Putamen (tissue), 1 donor: ENCODE results near the gene CAB39.

Experiments used
- DNase-seq: peaks from one replicate; pipeline ENCODE4 v3.0.0-alpha.2; 2016; ENCODE audit warnings: low spot score

The CAB39 gene

DNA sequence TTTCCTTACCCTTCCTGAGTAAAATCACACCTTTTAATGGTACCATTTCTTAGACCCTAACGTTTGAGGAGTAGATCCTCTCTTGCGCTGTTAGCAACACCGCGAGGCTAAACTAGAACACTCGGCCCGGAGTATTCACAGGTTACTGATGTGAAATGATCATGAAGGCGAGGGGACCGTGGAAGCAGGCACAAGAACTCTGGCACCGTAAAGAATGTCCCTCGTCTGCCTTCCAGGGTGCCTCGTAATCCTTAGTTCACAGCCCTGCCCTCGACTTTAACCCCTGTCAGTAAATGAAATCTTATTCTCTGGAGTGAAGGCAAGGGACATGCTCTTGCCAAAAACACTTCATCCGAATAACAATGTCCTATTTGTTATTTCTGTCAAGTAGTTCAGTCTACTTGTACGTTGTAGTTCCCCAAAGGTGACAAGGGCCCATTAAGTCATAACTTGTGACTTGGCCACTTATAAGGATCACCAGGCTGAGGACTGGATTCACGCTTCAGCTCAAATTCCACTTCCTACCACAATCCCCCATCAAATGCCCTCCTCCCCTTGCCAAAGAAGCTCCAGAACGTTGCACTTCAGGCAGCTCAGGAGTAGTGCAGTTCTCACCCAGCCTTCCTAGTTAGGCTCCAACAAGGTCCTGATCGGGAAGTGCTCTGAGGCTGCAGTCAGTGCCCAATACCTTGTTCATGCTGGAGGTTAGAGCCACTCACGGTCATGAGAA is 108.8 kb downstream of the CAB39 start:
- DNase-seq, result no peak

DNA sequence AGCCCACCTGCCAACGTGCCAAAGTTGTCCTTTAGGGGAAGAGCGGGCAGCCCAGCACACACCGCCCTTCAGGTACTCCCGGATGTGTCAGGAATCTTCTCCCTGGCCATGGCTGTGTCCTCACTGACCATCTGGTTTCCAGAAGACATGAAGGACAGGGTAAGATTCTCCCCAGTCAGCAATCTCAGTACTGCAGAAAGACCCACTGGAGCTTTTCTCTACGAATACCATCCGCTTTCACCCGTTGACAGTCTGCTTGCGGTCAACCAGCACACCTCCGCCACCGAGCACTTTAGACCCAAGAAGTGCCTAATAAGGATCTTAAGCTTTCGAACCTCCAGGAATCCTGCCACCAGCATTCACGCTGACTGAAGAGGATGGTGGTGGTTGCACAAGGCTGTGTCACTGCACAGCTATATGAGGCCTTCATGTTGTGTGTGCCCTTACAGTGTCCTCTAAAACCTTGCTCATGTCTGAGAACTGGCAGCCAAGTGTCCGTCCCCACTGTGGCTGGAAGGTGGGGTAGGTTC is 109.4 kb downstream of the CAB39 start:
- DNase-seq, result no peak

DNA sequence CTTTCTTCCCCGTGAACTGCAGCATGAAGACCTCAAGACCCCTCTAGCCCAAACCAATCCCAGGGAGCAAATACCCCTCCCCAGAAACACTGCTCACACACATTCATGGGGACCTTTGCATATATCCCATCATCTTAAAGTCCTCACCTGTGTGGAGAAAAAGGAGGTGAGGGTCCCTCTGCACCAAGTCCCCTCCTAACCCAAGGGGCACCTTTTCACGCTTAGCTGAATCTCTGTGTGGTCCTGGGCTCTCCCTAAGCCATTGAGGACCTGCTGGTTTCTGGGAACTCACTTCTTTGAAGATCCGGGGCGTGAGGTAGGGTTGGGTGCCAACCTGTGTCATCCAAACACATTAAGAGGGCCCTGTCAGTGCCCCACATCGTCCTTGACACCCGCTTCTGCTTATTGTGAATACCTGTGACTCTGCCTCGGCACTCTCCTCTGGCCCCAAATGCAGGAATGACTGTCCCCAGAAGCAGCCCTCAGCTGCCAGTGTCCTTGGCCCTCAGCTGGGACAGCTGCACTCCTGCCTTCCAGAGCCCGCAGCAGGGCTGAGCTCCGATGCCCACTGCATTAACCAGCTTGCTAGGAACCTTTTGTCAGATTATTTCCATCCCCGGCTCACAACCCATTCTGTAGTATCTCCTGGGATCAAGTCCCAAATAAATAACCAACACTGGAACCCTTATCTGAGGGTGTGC is 110.8 kb downstream of the CAB39 start:
- no peak for DNase-seq

DNA sequence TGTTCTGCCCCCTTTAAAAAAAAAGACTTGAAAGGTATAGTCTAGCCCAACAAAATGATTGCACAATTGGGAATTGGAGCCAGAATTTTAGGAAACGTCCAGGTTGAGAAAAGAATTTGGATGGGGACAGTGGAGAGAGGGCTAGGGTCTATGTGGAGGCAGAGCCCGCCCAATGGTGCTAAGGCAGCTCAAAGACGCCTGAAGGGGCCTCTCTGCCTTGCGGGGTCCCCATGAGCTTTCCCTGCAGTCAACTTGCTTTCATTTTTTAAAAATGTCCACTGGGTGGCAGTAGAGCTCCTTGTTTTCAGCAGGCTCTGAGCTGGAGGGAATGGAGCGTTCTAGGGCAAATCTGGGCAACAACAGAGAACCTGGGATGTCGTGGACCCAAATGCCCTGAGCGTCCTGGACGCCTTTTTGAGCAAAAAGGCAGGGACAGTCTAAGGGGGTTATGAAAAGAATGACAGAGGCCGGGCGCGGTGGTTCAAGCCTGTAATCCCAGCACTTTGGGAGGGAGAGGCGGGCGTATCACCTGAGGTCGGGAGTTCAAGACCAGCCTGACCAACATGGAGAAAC is 111.8 kb downstream of the CAB39 start:
- peak; percentile 74 for DNase-seq

DNA sequence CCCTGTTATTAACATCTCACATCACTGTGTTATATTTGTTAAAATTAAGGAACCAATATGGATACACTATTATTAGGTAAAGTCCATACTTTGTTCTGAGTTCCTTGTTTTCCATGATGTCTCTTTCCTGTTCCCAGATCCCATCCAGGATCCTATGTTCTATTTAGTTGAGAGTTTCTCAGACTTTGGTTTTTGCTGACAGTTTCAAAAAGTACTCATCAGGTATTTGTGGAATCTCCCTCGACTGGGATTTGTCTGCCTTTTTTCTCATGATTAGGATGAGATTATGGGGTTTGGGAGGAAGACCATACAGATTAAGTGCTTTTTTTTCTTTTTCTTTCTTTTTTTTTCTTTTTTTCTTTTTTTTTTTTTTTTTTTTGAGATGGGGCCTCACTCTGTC is 112.7 kb downstream of the CAB39 start:
- no peak for DNase-seq

DNA sequence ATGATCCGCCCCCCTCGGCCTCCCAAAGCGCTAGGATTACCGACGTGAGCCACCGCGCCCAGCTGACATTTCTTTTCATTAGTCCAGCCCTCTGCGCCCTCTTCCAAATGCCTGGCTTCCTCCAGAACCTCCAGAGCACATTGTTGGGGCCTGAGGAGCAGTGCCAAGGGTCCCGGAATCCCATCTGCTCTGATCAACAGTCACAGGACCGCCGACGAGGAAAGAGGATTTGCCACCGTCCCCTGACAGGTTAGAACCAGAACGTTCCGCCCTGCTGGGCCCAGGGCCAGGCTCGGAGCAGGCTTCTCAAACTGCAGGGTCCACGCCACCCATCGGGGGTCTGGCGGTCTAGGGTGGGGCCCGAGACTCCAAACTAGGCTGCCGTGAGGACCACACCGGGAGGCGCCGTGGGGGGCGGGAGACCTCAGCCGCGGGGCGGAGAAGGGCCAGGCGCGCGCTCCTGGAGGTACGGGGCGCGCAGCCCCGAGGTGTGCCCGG is 115.2 kb downstream of the CAB39 start:
- DNase-seq, result no peak

DNA sequence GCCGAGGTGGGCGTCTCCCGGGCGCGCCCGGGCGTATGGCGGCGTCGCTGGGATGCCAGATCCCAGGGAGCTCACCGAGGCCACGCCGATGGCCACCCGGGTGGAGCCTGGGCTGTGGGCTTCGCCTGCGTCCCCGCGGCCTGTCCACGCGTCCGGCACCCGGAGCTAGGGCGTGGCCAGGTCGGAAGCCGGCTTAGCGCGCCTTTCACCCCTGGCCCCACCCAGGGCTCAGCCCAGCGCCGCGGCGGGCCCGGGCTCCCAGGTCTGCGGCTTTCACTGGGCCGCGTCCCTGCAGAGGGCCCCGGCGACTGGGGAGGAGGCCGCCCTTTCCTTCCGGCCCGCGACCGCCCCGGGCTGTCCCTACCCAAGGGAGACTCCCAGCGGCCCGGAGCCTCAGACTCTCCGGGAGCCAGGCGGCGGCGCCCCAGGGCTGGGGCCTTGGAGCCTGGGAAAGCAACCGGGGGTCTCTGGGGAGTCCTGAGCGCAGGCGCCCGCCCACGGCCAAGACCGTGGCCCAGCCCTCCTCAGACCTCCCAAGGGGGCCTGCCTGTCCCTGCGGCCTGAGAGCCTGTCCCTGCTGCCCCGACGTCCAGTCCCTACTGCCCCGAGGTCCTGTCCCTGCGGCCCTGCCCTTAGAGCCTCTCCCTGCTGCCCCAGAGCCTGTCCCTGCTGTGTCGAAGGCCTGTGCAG is 115.8 kb downstream of the CAB39 start:
- no peak for DNase-seq

DNA sequence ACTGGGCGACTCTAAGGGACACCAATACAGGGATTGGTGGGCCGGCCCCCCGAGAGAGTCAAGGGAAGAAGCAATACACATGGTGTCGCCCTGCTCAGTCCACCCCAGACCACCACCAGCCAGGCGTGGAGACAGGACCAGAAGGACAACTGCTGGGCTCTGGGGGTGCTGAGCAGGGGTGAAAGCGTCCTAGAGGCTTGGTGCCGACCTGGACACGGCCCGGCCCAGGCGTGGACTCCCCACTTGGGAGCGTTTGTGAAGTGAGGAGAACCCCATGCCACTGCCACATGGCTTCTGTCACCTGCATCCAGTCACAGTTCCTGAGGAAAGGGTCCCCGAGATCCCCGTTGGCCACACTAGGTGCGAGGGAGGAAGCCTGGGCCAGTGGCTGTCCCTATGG is 116.7 kb downstream of the CAB39 start:
- DNase-seq, result no peak

DNA sequence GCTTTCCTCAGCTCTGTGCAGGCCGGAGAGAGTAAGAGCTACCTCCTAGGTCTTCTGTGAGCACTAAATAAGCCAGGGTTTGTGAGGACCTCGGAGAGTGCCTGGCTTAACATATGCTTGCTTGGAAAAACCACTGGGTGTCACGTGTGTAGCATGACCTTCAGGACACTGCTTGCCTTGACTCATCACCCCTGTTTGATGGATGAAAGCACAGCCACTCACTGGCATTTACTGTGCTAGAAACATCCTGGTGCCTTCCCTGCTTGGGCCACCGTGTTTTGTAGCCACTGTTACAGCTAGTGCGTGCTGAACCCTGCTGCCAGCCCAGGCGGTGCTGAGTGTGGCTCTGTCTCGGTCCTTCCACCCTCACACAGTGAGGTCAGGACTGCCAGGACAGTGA is 117.3 kb downstream of the CAB39 start:
- DNase-seq, result no peak

DNA sequence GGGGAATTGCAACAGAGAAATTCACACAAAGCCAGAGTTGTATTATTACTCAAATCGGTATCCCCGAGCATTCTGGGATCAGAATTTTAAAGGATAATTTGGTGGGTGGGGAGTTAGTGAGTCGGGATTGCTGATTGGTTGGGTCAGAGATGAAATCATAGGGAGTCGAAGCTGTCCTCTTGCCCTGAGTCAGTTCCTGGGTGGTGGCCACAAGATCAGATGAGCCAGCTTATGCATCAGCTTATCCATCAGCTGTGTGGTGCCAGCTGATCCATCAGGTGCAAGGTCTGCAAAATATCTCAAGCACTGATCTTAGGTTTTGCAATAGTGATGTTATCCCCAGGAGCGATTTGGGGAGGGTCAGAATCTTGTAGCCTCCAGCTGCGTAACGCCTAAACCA is 117.8 kb downstream of the CAB39 start:
- no peak for DNase-seq

DNA sequence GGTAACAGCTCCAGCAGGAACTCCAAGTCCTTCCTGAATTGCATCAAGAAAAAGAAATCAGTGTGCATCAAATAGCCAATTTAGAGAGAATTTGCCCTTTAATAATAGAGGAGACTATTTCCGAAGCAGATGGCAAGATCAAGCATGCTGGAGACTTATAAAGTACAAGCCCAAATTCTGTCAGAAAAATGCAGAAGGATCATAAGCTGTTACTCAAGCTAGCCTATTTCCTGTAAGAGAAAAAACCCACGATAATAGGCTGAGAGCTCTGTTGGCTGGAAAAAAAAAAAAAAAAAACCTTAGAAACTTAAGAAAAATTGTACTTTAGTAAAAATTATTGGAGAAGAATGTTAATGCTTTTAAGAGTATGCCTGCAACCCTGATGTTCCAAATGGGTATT is 127.7 kb downstream of the CAB39 start:
- DNase-seq, result no peak

DNA sequence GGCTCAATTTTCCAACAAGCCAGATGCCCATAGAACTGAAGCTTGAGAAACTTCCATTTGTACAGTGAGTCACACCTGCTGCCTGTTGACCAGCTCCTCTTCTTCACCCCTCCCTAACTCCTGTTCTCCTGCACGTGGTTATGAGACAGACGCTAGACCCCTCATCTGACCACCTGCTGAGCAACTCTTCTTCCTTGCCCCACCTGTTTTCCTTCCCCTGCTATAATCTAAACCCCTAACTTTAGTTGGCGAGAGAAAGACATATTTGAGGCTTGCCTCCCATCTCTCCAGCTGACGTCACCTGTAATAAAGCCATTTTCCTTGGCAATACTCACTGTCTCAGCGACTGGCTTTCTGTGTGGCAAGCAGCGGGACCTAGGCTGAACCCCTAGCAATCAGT is 129.8 kb downstream of the CAB39 start:
- DNase-seq, result no peak

DNA sequence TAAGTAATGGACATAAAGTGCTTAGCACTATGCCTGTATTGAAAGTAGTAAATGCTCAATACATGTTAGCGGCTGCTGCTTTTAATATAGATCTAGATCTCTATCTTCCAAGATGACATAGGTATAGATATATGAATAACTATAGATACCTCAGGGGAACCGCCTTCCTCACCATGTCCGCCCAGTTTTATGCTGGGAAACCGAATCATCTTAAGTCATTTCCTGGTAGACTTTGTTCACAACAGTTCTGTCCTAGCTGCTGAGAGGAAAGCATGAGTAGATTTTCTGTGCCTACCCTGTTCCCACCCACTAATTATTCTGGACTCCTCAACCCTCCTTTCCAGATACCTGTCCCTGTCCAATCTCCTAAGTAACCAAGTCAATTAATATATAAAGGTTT is 130.5 kb downstream of the CAB39 start:
- no peak for DNase-seq

DNA sequence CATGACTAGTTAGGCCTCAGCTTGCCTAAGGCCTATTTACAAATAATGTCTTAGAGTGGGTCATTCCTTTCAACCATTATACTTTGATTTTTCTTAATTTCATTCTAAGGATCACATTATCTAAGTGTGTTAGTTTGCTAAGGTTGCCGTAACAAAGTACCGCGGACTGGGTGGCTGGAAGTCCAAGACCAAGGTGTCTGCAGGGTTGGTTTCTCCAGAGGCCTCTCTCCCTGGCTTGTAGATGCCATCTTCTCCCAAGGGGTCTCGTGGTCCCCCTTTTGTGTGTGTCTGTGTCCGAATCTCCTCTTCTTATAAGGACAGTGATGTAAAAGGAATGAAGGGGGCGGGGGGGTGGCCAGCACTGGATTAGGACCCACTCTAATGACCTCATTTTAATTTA is 133.7 kb downstream of the CAB39 start:
- no peak for DNase-seq

DNA sequence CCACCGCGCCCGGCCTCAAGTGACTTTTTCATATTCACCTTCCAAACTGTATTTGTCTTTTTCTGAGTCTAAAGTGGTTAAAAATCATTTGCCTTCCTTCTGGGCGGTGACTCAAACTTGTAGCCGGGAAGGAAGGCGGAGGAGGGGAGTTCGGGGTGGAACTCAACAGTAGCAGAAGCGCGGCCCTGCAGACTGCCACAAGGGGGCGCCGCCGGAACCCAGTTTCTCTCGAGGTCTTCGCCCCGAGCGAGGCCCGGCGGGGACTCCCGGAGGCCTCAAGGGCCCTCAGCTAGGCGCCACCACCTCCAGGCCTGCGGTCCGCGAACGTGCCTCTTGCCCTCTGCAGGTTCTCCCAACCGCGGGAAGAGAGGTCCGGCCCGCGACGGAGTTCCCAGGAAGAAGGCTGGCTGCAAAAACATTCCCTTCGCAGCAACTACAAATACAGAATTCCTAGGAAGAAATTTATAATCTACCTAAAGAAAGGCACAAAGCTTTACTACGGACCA is 135.3 kb downstream of the CAB39 start:
- DNase-seq, result peak; percentile 71

DNA sequence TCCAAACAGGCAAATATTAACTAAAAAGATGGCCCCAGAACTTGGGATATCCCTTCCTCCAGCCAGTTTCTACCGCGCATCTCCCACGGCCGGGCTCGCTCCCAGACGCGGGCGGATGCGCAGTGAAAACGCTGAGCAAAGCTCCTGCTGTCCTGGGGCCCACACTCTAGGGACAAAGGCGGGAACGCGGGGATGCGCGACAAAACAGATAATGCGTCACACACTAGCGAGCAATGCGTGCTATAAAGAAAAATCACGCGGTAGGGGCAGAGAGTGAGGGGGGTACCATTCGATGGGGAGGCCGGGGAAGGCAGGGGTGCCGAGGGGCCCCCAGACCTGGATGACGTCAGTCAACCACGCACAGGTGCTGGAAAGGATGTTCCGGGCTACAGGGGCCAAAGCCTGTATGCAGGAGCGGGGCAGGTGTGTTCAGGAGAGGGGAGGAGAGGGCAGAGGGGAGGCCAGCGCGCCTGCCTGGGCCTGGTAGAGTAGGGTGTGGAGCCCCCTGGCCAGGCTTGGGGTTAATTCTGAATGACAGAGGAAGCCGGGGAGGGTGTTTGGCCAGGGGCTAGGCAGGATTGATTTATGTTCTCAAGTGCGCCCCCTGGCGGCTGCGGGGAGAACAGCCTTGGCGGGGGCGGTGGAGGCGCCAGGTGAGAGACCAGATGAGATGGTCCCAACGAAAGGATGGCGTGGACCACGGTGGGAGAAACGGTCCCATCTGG is 137.2 kb downstream of the CAB39 start:
- DNase-seq, result no peak

DNA sequence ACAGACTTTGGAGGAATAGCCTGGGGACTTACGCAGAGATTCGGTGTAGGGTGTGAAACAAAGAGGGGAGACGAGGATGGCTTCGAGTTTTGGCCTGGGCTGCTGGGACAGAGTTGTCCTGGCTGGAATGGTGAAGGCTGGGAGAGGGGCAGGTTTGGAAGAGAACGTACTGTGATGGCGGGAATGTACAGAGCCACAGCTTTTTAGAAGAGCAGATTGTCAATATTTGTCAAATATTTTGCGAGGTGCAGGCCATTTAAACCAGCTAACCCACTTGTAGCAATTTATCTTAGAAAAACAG is 137.7 kb downstream of the CAB39 start:
- no peak for DNase-seq

DNA sequence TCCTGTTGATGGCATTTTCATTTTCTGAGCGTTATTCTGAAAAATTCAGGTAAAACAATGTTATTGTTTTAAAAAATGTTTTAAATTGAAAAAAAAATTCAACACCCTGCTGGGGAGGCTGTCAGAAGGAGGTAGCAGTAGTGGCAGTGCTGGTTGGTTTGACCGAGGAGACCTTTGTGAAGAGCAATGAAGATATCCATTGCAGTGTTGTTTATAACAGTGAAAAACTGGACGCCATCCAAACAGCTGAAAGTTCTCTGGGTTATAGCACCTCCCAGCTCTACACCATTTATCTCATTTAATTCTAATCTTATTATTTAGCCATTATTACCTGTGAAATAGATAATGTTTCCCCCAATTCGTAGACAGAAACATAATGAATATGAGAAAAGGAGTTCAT is 139.5 kb downstream of the CAB39 start:
- DNase-seq, result no peak

DNA sequence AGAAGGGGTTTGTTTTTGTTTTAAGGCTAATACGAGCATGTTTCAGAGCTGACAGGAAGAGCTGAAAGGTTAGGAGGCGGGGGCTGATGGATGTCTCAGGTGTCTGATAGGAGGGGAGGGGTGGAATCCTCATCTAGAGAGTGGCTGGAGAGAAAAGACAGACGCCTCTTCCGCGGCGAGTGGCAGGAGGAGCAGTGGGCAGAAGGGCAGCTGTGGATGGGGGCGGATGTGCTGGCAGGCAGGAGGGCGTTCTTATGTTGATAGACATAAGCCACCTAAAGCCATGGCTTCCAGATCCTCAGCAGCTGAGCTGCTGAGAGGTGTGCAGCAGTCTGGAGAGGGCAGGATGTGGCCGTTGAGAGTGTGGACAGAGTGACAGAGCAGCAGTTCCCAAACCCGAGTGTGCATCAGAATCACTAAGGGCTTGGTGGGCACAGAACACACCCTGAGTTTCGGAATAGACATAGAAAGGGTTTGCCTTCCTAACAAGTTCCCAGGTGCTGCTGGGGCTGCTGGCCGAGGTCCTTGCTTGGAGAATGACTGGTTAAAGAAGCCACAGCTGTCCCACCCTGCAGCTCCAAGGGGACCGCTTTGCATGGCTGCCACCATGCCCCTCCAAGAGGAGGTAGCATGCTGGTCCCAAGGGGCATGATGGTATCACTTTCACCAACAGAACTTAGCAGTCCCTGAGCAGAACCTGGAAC is 149.1 kb downstream of the CAB39 start:
- no peak for DNase-seq

DNA sequence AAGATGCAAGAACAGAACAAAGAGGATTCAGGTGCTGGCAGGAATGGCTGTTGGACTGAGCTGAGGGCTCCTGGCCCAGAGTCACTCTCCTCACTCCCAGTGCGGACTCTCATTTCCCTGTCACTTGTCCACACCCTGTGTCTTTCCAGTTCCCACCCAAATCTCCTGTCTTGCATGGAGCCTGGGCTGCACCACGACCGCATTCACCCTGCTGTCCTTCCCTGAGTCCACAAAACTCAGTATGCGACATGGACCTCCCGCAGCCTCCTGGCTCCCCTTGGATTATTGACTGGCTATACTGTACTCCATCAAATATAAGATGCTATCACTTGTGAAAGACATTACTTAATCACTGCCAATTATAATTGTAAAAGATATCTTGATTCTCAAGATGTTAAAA is 149.7 kb downstream of the CAB39 start:
- no peak for DNase-seq

DNA sequence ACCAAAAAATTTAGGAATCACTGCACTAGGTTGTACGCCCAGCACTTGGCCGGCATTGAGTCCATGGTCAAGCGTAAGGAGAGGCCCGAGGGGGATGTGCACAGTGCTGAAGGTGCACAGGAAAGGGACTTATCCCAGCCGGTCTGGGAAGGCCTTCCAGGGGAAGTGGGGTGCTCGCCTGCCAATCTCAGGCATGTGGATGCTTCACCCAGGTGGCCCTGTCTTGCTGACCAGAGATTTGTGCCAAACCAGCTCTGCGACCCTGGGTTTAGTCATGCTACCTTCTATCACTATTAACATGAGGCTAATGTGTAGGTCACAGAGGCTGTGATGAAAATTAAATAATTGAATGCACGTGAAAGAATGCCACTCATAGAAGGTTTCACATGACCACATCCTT is 150.4 kb downstream of the CAB39 start:
- no peak for DNase-seq
